Trophoblast cell (in vitro differentiated cells and primary cell): Measurements from ENCODE around the gene FUNDC2.

Experiments
- DNase-seq, 2 donors: peaks; one replicate each; pipeline ENCODE4 v3.0.0-alpha.2; 2016
- H2AFZ ChIP-seq: 2 replicates; pipeline ENCODE4 v1.6.1; 2013; ENCODE audit warnings: low read length, moderate library complexity, mild to moderate bottlenecking; ENCODE audit not compliant: insufficient read depth, poor library complexity
- H2AK5ac ChIP-seq: 2 replicates; pipeline ENCODE4 v1.6.1; 2013; ENCODE audit warnings: mild to moderate bottlenecking, low read length
- H2BK120ac ChIP-seq: 2 replicates; pipeline ENCODE4 v1.6.1; 2013; ENCODE audit warnings: low read length, mild to moderate bottlenecking, moderate library complexity; ENCODE audit not compliant: insufficient read depth, poor library complexity
- H2BK12ac ChIP-seq: 2 replicates; pipeline ENCODE4 v1.6.1; 2013; ENCODE audit warnings: mild to moderate bottlenecking, low read length, moderate library complexity
- H2BK5ac ChIP-seq: 2 replicates; pipeline ENCODE4 v1.6.1; 2013; ENCODE audit warnings: low read length, low read depth, moderate library complexity, mild to moderate bottlenecking; ENCODE audit not compliant: poor library complexity
- H3K14ac ChIP-seq: 2 replicates; pipeline ENCODE4 v1.6.1; 2013; ENCODE audit warnings: mild to moderate bottlenecking, low read length
- H3K18ac ChIP-seq: 2 replicates; pipeline ENCODE4 v1.6.1; 2013; ENCODE audit warnings: mild to moderate bottlenecking, low read length
- H3K23ac ChIP-seq: 2 replicates; pipeline ENCODE4 v1.6.1; 2013; ENCODE audit warnings: low read length
- H3K27ac ChIP-seq: 2 replicates; pipeline ENCODE4 v1.5.1; 2013; ENCODE audit warnings: low read depth, mild to moderate bottlenecking, inconsistent platforms, low read length, moderate library complexity
- H3K27me3 ChIP-seq: 2 replicates; pipeline ENCODE4 v1.6.1; 2013; ENCODE audit warnings: inconsistent platforms, mild to moderate bottlenecking, low read length, moderate library complexity; ENCODE audit not compliant: insufficient read depth
- H3K36me3 ChIP-seq, 2 experiments: 1 replicate in 1 of 2; 2 replicates in 1 of 2; pipeline ENCODE4 v1.6.1; 2013; ENCODE audit warnings: low read length in 2 of 2, mild to moderate bottlenecking in 2 of 2, moderate library complexity in 1 of 2; ENCODE audit not compliant: insufficient read depth in 2 of 2, control insufficient read depth in 1 of 2
- H3K4ac ChIP-seq: 2 replicates; pipeline ENCODE4 v1.6.1; 2013; ENCODE audit warnings: low read depth, mild to moderate bottlenecking, low read length, moderate library complexity
- H3K4me1 ChIP-seq, 2 experiments: 1 replicate in 1 of 2; 2 replicates in 1 of 2; pipeline ENCODE4 v1.6.1; 2013; ENCODE audit warnings: low read length in 2 of 2, mild to moderate bottlenecking in 2 of 2, moderate library complexity in 1 of 2; ENCODE audit not compliant: insufficient read depth in 2 of 2, control insufficient read depth in 1 of 2
- H3K4me2 ChIP-seq: 2 replicates; pipeline ENCODE4 v1.6.1; 2013; ENCODE audit warnings: inconsistent platforms, mild to moderate bottlenecking, low read length, moderate library complexity
- H3K4me3 ChIP-seq: 2 replicates; pipeline ENCODE4 v1.5.1; 2013; ENCODE audit warnings: mild to moderate bottlenecking, low read depth, low read length, inconsistent platforms
- H3K79me1 ChIP-seq: one replicate; pipeline ENCODE4 v1.6.1; 2013; ENCODE audit warnings: low read length
- H3K79me2 ChIP-seq: 2 replicates; pipeline ENCODE4 v1.6.1; 2013; ENCODE audit warnings: low read length, mild to moderate bottlenecking; ENCODE audit not compliant: control insufficient read depth, insufficient read depth, poor library complexity
- H3K9ac ChIP-seq: 2 replicates; pipeline ENCODE4 v1.6.1; 2013; ENCODE audit warnings: mild to moderate bottlenecking, low read length
- H3K9me3 ChIP-seq: 2 replicates; pipeline ENCODE4 v1.6.1; 2013; ENCODE audit warnings: low read depth, mild to moderate bottlenecking, control low read depth, inconsistent platforms, low read length; ENCODE audit not compliant: insufficient read depth
- H4K12ac ChIP-seq: 2 replicates; pipeline ENCODE4 v1.6.1; 2013; ENCODE audit warnings: low read depth, mild to moderate bottlenecking, low read length, moderate library complexity
- H4K8ac ChIP-seq: 2 replicates; pipeline ENCODE4 v1.6.1; 2013; ENCODE audit warnings: low read depth, mild to moderate bottlenecking, low read length, moderate library complexity
- H4K91ac ChIP-seq: one replicate; pipeline ENCODE4 v1.6.1; 2013; ENCODE audit warnings: low read depth, mild to moderate bottlenecking, low read length, moderate library complexity
- WGBS: extraction: QIAGEN DNeasy Blood & Tissue Kit; methylation state at CpG from one replicate; pipeline ENCODE4 v1.1.7; 2013; ENCODE audit warnings: missing lambda C conversion rate; ENCODE audit not compliant: insufficient read length, insufficient coverage; ENCODE audit errors: extremely low coverage; 5-methylcytosine and 5-hydroxymethylcytosine counted together

The FUNDC2 gene

GRCh38 chrX:154986826-154987575 lies 39.6 kb upstream of the FUNDC2 start:
- no peak overlapping the region for H3K9ac ChIP-seq
- WGBS: no CpG with 5 or more reads among the region's 3 CpGs
- no peak overlapping the region for H3K27ac ChIP-seq
- H3K9me3 ChIP-seq: no peaks in the 10 kb centered on the region
- H3K79me1 ChIP-seq: no peaks in the 10 kb centered on the region
- no peak overlapping the region for H4K8ac ChIP-seq
- H3K79me2 ChIP-seq: no peaks in the 10 kb centered on the region
- no peak overlapping the region for H3K4ac ChIP-seq
- no peak overlapping the region for H2AFZ ChIP-seq
- no peak overlapping the region for H3K18ac ChIP-seq
- no peak overlapping the region for H4K12ac ChIP-seq
- H4K91ac ChIP-seq: no peak overlapping the region
- no peak overlapping the region for H3K4me2 ChIP-seq
- H3K27me3 ChIP-seq: no peaks in the 10 kb centered on the region
- H3K23ac ChIP-seq: no peak overlapping the region
- no peak overlapping the region for H3K4me3 ChIP-seq
- no peak for DNase-seq
- no peak overlapping the region for H2BK12ac ChIP-seq
- H2BK120ac ChIP-seq: no peak overlapping the region
- H3K14ac ChIP-seq: no peak overlapping the region
- no peak overlapping the region for H2AK5ac ChIP-seq
- no peaks in the 10 kb centered on the region for H3K36me3 ChIP-seq
- H2BK5ac ChIP-seq: no peak overlapping the region
- H3K4me1 ChIP-seq: no peaks in the 10 kb centered on the region

DNA sequence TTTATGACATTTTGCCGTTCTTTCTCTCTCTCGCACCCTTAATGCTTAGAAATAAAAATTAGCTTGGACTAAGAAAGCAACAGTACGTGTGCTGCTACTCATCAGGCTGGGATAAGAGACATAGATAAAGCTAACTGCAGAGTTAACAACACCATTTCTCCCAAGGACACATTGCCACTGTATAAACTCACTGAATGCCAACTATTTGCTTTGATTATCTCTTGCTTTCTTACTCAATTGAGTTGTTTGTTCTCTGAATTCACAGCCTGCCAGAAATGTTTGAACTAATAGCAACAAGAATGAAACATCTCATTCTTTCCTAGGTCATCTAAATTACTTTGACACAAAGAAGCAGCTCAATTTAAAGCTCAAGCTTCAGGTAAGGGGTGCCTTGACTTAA lies 38.7 kb upstream of the FUNDC2 start:
- H2AK5ac ChIP-seq: no peak overlapping the region
- H3K79me1 ChIP-seq: no peaks in the 10 kb centered on the region

GRCh38 chrX:154988719-154989118 lies 37.9 kb upstream of the FUNDC2 start:
- no peak overlapping the region for H2BK12ac ChIP-seq
- H3K79me2 ChIP-seq: no peaks in the 10 kb centered on the region
- H3K36me3 ChIP-seq: no peaks in the 10 kb centered on the region
- no peaks in the 10 kb centered on the region for H3K4me1 ChIP-seq
- no peak overlapping the region for H4K8ac ChIP-seq
- H3K18ac ChIP-seq: no peak overlapping the region
- H4K12ac ChIP-seq: no peak overlapping the region
- no peak overlapping the region for H2BK120ac ChIP-seq
- no peak for DNase-seq
- no peaks in the 10 kb centered on the region for H3K27me3 ChIP-seq
- no peak overlapping the region for H2AK5ac ChIP-seq
- no peak overlapping the region for H3K9ac ChIP-seq
- no peak overlapping the region for H3K4me3 ChIP-seq
- H2AFZ ChIP-seq: no peak overlapping the region
- H3K79me1 ChIP-seq: no peaks in the 10 kb centered on the region
- no peak overlapping the region for H4K91ac ChIP-seq
- H2BK5ac ChIP-seq: no peak overlapping the region
- no peak overlapping the region for H3K14ac ChIP-seq
- no peak overlapping the region for H3K4me2 ChIP-seq
- no peak overlapping the region for H3K23ac ChIP-seq
- H3K27ac ChIP-seq: no peak overlapping the region
- no peak overlapping the region for H3K4ac ChIP-seq
- WGBS: no CpG with 5 or more reads among the region's 3 CpGs
- H3K9me3 ChIP-seq: no peaks in the 10 kb centered on the region

More for the DNA sequence above, 38.7 kb upstream of the FUNDC2 start:
- no peak overlapping the region for H3K4me3 ChIP-seq
- H4K8ac ChIP-seq: no peak overlapping the region
- no peak overlapping the region for H2AFZ ChIP-seq
- H3K4ac ChIP-seq: no peak overlapping the region
- H2BK5ac ChIP-seq: no peak overlapping the region
- no peak overlapping the region for H3K9ac ChIP-seq
- H3K27ac ChIP-seq: no peak overlapping the region
- no peak overlapping the region for H4K91ac ChIP-seq
- no peak overlapping the region for H3K14ac ChIP-seq
- no peak overlapping the region for H2BK120ac ChIP-seq
- WGBS: no CpG with 5 or more reads among the region's 3 CpGs
- H3K36me3 ChIP-seq: no peaks in the 10 kb centered on the region
- H4K12ac ChIP-seq: no peak overlapping the region
- no peak overlapping the region for H3K23ac ChIP-seq
- H3K27me3 ChIP-seq: no peaks in the 10 kb centered on the region
- H3K18ac ChIP-seq: no peak overlapping the region
- no peak overlapping the region for H2BK12ac ChIP-seq
- no peaks in the 10 kb centered on the region for H3K79me2 ChIP-seq
- H3K9me3 ChIP-seq: no peaks in the 10 kb centered on the region
- H3K4me1 ChIP-seq: no peaks in the 10 kb centered on the region
- peak in 1 of 2 donors; percentile 47 for DNase-seq
- no peak overlapping the region for H3K4me2 ChIP-seq

- H3K4me2 ChIP-seq: no peak overlapping the region
- H2BK120ac ChIP-seq: no peak overlapping the region
- H2BK5ac ChIP-seq: no peak overlapping the region
- WGBS: no CpG with 5 or more reads among the region's 3 CpGs
- DNase-seq: no peak
- no peak overlapping the region for H2BK12ac ChIP-seq
- H2AFZ ChIP-seq: no peak overlapping the region
- H3K14ac ChIP-seq: no peak overlapping the region
- no peak overlapping the region for H3K18ac ChIP-seq
- H3K4me3 ChIP-seq: no peak overlapping the region
- no peaks in the 10 kb centered on the region for H3K36me3 ChIP-seq
- H2AK5ac ChIP-seq: no peak overlapping the region
- H3K9ac ChIP-seq: no peak overlapping the region
- H4K8ac ChIP-seq: no peak overlapping the region
- no peak overlapping the region for H4K91ac ChIP-seq
- H3K79me1 ChIP-seq: no peaks in the 10 kb centered on the region
- no peaks in the 10 kb centered on the region for H3K79me2 ChIP-seq
- H3K9me3 ChIP-seq: no peaks in the 10 kb centered on the region
- no peak overlapping the region for H3K4ac ChIP-seq
- no peak overlapping the region for H4K12ac ChIP-seq
- no peaks in the 10 kb centered on the region for H3K27me3 ChIP-seq
- no peak overlapping the region for H3K27ac ChIP-seq
- H3K4me1 ChIP-seq: no peaks in the 10 kb centered on the region
- no peak overlapping the region for H3K23ac ChIP-seq
Observed at GRCh38 chrX:154990496-154990895, 36.1 kb upstream of the FUNDC2 start.
